Ishikawa (cell line): ENCODE measurements around the gene SBK1.

Experiments used
- CEBPB ChIP-seq: IDR thresholded peaks from 2 replicates; pipeline ENCODE4 v1.6.1; 2012
- EGR1 ChIP-seq: IDR thresholded peaks from 2 replicates; pipeline ENCODE4 v1.6.1; 2012
- FOXM1 ChIP-seq: IDR thresholded peaks from 2 replicates; pipeline ENCODE4 v1.6.1; 2012; ENCODE audit warnings: low read depth, borderline replicate concordance
- NFIC ChIP-seq: IDR thresholded peaks from 2 replicates; pipeline ENCODE4 v1.6.1; 2012
- RAD21 ChIP-seq: IDR thresholded peaks from 2 replicates; pipeline ENCODE4 v1.6.1; 2012; ENCODE audit warnings: low read depth
- YY1 ChIP-seq: IDR thresholded peaks from 2 replicates; pipeline ENCODE4 v1.6.1; 2012; ENCODE audit warnings: low read depth
- TF ChIP-seq, protein P1 (sequence below): IDR thresholded peaks from 2 replicates; pipeline ENCODE4 v1.6.1; 2012
- TF ChIP-seq, protein P2 (sequence below): IDR thresholded peaks from 2 replicates; pipeline ENCODE4 v1.6.1; 2012
- TF ChIP-seq, protein P3 (sequence below): IDR thresholded peaks from 2 replicates; pipeline ENCODE4 v1.6.1; 2012; ENCODE audit warnings: low read depth, mild to moderate bottlenecking

DNA sequence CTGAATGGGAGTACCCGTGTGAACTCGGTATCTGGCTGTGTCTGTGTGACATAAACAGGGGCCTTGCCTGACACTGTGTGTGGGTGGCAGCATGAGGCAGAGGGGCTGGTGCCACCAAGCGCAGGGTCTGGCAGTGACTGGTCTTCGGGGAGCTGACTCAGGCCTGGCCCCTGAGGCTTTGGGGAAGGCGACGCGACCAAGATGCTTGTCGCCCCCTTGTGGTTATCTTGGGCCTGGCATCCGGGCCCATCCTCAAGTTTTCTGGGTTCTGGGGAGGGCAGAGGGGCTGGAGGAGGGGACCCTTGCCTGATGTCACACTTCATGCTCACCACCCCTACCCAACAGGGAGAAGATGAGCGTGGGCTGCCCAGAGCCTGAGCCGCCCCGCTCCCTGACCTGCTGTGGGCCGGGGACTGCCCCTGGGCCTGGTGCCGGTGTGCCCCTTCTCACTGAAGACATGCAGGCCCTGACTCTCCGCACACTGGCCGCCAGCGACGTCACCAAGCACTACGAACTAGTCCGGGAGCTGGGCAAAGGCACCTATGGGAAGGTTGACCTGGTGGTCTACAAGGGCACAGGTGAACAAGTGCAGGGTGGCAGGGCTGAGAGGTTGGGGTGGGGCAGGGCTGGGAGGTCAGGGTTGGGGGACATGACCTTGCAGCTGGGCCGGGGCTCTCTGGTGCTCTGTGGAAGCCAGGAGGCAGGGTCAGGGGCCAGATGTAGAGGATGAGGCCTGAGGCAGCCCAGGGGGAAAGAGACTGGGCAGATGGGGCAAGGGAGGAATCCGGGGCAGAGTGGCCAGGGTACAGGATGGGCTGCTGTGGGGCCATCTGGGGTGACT lies 24.9 kb downstream of the SBK1 start:
- TF ChIP-seq YY1 (no peak), RAD21 (peak; percentile 78), EGR1 (no peak), CEBPB (no peak), NFIC (no peak), FOXM1 (no peak)
- TF ChIP-seq, protein P1, sequence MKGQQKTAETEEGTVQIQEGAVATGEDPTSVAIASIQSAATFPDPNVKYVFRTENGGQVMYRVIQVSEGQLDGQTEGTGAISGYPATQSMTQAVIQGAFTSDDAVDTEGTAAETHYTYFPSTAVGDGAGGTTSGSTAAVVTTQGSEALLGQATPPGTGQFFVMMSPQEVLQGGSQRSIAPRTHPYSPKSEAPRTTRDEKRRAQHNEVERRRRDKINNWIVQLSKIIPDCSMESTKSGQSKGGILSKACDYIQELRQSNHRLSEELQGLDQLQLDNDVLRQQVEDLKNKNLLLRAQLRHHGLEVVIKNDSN = no peak
- TF ChIP-seq, protein P2, sequence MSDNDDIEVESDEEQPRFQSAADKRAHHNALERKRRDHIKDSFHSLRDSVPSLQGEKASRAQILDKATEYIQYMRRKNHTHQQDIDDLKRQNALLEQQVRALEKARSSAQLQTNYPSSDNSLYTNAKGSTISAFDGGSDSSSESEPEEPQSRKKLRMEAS = no peak
- TF ChIP-seq, protein P3, sequence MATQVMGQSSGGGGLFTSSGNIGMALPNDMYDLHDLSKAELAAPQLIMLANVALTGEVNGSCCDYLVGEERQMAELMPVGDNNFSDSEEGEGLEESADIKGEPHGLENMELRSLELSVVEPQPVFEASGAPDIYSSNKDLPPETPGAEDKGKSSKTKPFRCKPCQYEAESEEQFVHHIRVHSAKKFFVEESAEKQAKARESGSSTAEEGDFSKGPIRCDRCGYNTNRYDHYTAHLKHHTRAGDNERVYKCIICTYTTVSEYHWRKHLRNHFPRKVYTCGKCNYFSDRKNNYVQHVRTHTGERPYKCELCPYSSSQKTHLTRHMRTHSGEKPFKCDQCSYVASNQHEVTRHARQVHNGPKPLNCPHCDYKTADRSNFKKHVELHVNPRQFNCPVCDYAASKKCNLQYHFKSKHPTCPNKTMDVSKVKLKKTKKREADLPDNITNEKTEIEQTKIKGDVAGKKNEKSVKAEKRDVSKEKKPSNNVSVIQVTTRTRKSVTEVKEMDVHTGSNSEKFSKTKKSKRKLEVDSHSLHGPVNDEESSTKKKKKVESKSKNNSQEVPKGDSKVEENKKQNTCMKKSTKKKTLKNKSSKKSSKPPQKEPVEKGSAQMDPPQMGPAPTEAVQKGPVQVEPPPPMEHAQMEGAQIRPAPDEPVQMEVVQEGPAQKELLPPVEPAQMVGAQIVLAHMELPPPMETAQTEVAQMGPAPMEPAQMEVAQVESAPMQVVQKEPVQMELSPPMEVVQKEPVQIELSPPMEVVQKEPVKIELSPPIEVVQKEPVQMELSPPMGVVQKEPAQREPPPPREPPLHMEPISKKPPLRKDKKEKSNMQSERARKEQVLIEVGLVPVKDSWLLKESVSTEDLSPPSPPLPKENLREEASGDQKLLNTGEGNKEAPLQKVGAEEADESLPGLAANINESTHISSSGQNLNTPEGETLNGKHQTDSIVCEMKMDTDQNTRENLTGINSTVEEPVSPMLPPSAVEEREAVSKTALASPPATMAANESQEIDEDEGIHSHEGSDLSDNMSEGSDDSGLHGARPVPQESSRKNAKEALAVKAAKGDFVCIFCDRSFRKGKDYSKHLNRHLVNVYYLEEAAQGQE = no peak
